Measurements from ENCODE around the gene LRRIQ4.

LRRIQ4 gene

DNA sequence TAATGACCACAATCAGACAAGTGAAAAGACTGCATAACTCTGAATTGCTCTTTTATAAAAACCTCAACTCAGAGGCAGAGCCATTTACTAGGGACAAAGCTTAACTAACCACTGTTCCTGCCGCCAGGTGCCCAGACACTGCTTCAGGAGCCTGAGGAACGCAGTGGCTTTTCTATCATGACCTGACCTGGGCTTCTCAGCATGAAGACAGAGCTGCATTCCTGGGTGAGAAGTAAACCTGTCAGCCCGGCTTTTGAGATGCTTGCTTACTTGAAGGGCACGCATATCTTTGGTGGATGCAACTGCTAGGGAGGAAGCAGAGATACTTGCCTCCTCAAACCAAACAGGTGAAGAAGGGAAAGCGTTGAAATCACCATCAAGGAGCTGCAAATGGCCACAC is 49.2 kb downstream of the LRRIQ4 start:
- DNase-seq, result no peak

DNA sequence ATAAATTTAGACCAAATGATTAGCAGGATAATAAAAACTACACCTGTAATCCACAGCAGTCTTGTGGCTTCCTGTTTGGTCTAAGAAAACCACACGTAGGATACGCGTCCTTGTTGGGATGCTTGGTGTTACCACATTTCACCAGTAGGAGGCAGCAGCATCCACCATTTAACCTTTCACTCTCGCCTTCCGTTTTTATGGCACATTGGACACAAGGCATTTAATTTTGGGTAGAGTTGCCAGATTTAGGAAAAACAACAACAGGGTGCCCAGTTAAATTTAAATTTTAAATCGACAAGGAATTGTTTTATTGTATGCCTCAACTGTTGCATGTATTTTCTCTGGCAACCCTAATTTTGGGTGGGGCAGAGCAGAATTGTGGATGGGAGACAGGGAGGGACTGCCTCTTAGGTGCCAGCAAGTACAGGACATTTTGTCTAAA is 50.8 kb downstream of the LRRIQ4 start:
- DNase-seq, result peak in 3 of 4 experiments; percentile 9 to 10 (median 9)

DNA sequence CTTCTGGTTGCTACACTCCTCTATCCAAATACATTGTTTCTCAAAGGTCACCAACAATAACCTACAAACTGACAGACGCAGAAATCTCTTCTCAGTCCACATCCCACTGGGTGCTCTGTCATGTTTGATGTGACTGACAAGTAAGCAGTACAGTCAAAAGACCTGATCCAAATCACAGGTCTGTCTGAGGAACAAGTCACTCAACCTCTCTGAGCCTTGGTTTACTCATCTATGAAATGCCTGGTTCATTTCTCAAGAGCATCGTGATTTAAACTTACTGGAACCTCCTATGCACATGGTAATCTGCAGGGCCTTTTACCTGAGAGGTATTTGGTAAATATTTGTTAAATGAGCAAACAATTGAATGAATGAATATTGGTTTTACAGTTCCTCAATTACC is 51.6 kb downstream of the LRRIQ4 start:
- no peak for DNase-seq

DNA sequence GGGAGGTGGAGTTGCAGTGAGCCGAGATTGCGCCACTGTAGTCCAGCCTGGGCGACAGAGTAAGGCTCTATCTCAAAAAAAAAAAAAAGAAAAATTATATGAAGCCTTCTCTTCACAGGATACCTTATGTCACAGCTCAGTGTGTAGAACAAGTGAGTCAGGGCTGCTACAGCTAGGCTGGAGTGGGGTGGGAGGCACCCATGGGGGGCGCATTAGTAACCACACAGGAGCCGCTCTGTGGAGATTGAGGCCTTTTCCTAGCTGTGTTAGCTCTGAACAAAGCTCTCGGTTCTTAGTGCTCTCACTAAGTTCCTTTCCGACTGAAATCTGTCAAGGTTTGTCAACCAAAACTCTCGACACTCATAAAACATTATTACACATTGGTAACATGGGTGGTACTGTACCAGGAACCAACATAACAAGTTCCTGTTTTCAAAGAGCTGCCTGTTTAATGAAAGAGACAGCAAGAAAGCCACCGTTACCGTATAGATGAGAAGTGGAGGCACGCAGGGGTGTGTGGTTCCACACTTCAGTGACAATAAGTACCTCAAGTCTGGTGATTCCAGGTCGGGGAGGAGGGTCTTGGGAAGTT is 52.6 kb downstream of the LRRIQ4 start:
- DNase-seq, result no peak

DNA sequence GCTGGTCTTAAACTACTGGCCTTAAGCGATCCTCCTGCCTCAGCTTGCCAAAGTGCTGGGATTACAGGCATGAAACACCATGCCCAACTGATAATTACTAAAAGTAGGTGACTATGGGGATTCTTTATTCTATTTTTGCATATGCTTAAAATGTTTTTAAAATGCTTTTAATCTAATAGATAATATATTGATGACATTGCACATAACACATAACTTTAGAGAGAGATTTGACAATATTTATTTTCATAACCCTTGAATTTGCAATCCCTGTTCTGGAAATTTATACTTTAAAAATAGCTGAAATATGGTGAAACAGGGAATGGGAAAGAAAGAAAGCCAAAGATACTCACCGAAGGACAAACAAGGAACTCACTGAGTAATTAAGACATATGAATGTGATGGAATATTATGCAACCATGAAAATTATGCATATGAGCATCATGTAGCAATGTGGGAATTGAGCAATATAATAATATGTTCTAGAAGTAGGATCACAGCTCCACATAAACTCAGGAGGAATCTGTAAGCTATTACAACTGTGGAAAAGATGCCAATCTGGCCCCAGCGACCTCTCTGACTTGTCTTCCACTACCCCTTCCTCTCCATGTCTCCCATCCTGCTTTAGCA is 55.0 kb downstream of the LRRIQ4 start:
- DNase-seq, result no peak

DNA sequence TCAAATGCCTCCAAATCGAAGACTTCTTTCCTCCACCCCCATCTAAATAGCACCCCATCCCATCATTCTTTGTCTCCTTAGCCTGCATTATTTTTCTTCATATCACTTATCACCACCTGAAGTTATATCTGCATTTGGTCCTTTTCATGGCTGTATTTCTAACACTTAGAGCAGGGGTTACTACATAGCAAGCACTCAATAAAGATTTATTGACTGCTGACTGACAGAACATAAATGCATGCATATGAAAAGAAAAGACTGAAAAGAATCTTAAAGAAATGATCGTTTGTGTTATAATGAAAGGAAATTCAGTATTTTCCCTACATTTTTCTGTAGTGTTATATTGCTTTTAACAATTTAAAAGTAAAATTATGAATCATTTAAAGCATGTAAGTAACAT is 55.7 kb downstream of the LRRIQ4 start:
- no peak for DNase-seq

DNA sequence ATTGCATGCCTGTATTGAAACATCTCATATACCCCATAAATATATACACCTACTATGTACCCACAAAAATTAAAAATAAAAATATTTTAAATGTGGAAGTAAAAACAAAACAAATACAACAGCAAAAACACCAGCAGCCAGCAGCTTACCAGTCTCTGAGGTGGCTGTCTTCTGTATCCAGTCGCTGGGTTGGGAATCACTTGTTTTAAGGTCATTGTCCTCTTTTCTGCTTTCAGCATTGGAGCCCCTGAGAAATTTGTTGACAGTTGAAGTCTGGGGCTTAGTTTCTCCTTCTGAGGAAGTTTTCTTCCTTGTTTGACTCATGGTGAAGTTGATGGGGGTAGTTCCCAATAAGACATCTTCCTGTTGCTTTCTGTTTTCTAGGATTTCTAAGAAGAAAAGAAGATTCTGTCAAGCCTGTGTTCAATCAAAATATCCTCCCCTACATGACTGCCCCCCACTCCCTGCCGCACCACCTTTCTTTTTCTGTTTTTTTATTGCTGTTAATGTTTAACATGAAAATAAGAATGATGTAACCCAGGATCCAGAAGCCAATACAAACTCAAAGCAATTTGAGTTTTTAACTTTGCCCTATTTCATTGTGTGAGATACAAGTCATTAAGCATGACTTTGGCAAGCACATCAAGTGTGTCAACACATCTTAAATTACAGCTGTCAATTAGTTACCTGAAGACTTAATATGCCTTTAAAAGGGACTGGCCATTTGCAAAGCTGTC is 57.0 kb downstream of the LRRIQ4 start, which contains the start of gene LRRC31:
TSS of gene LRRC31 (minus strand) at position 452 of the 737 bp plus-strand sequence. CDS start at position 324, 128 bp downstream.
- DNase-seq, result no peak

DNA sequence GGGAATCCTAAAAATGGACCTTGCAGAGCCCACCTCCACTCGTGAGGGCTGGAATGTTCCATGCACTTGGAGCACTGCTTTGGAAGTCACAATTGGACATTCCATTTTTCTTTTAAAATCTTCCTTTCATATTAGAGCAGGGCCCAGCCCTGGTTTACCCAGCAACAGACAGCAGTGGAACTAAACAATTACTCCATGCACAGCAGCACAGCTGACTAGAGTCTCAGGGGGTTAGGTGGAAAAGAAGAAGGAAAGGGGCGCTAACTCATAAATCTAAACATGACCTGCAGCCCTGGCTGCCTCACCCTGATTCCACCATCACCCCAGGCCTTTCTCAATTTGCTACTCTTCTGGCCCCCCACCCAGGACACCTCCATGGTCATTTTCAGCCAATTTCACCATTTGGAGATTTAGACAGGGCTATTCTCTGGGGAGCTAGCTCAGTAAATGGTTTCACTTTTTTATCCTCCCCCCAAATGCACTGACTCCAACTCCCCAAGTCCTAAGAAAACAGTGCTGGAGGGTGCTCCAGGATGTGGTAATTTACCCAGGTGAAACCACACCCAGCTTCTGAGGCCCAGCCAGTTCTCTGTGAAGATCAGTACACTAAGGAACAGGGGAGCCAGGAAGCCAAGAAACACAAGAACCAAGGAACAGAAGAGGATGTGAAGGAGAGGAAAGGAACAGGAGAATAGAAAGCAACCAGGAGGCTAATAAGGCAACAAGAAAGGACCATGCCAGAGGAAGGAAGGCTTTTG is 58.6 kb downstream of the LRRIQ4 start:
- no peak for DNase-seq

DNA sequence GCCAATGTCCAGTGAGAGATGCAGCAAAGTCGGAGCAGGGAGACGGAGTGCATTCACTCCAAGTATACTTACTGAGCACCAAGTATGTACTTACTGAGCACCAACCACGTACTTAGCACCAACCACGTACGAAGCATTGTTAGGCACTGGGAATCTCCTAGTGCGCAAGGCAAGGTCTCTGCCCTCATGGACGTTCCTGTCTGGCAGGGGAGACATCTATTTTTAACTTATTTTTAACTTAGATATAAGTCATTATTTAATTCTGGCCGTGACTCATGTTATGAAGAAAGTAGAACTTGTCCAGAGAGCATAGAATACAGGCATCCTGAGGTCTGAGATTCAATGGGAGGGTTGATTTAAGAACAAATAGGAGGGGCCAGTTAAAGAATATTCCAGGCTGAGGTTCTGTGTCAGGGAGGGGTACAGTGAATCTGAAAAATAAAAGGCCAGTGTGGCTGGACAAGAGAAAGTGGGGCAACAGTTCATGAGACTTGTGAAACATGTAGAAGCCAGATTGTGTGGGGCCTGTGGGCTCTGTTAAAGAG is 66.4 kb downstream of the LRRIQ4 start:
- no peak for DNase-seq

DNA sequence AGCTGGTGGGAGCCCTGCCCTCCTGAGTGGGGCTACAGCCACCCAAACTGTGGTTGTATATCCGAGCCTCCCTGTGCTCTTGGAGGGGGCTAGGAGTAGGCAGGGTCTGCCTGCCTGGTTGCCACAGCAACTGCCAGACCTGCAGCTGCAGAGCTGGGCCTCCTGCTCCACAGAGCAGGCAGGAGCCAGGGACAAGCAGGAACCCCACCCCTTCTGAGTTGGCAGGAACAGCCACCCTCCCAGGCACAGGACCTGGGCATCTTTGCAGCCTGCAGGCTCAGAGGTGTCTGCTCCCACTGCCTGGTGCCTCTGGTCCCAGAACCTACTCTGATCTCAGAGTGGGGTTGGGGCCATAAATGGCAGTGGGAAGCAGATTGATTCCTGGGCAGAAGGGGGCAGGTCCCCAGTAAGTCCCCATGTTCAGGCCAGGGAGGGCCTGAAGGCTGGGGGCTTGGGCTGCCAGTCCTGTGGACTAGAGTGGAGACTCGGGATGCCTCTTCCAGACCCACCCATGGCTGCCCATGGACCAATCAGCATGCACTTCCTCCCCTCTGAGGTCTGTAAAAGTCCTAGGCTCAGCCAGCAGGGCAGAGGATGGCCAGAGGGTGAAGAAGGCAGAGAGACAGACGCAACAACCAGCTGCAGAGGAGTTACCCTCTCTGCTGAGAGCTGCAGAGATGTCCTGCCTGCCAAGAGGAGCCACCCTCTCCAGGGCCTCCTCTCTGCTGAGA is 67.3 kb downstream of the LRRIQ4 start:
- DNase-seq, result no peak

DNA sequence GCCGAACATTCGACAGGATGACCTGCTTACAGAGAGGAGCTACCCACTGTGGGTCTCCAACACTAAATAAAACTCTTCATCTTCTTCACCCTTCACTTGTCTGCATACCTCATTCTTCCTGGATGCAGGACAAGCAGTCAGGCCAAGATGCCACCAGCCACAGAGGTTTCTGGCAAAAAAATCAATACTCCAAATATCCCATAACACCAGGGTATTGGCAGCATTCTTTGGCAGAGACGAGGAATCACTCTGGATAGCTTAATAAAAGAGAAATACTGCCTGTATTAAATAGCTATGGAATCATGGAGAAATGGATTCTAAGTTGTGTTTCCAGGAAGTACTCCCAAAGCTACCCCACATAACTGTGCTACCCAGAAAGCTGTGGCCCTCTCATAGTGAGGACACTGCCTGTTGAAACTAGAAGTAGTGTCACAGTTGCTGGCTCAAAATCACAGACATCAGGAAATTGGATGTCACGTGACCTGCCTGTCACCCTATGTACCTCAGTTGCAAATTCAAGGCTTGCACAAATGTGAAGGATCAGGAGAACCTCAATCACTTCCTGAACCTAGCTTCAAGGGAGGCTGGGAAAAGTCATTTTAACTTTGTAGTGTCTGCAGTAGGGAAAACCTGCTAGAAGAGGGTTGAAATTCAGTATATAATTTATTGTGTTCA is 68.0 kb downstream of the LRRIQ4 start:
- DNase-seq, result no peak

DNA sequence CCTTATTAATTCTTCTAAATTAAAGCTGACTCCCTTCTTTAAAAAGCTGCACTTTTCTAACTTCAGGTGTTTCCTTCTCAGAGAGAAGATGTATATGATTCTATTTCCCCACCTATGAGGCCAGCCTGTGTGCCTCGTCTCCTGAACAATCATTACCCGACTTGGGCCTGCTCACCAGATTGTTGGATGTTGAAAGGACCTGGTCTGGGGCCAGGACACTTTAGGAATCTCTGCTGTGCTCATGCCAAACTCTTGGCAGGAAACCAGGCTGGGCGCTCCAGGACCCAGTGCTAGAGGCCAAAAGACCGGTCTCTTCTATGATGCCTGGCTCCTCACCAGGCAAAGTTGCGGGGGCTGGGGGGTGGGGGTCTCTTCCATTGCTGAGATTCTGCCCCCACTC is 74.0 kb downstream of the LRRIQ4 start:
- DNase-seq, result no peak
